D721Med (cell line): Measurements from ENCODE around the gene ZBTB26.
A peak's percentile ranks its signal among the peaks of the same experiment; 100 is the strongest.

ENCODE experiments used
- DNase-seq: peaks from one replicate; pipeline ENCODE4 v3.0.0; 2011; ENCODE audit warnings: low spot score; ENCODE audit not compliant: insufficient read length
- FAIRE-seq: peaks from 2 replicates; lab custom pipeline; 2011; peaks lifted over from hg19 to GRCh38; lab: Jason Lieb, UNC
- TF ChIP-seq, protein P1 (sequence below): IDR thresholded peaks from 2 replicates; pipeline ENCODE4 v1.5.1; 2012; ENCODE audit warnings: mild to moderate bottlenecking, control low read depth; ENCODE audit not compliant: insufficient read depth; ENCODE audit errors: missing control alignments

ZBTB26 gene, protein sequence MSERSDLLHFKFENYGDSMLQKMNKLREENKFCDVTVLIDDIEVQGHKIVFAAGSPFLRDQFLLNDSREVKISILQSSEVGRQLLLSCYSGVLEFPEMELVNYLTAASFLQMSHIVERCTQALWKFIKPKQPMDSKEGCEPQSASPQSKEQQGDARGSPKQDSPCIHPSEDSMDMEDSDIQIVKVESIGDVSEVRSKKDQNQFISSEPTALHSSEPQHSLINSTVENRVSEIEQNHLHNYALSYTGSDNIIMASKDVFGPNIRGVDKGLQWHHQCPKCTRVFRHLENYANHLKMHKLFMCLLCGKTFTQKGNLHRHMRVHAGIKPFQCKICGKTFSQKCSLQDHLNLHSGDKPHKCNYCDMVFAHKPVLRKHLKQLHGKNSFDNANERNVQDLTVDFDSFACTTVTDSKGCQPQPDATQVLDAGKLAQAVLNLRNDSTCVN

GRCh38 chr9:122931226-122932121 lies at the start of gene ZBTB26:
ZBTB26 (minus strand) TSS chr9:122931512; CDS start chr9:122919934, 11,578 bp downstream.
- FAIRE-seq (no peak), DNase-seq (peak; percentile 96)
- TF ChIP-seq, protein P1, sequence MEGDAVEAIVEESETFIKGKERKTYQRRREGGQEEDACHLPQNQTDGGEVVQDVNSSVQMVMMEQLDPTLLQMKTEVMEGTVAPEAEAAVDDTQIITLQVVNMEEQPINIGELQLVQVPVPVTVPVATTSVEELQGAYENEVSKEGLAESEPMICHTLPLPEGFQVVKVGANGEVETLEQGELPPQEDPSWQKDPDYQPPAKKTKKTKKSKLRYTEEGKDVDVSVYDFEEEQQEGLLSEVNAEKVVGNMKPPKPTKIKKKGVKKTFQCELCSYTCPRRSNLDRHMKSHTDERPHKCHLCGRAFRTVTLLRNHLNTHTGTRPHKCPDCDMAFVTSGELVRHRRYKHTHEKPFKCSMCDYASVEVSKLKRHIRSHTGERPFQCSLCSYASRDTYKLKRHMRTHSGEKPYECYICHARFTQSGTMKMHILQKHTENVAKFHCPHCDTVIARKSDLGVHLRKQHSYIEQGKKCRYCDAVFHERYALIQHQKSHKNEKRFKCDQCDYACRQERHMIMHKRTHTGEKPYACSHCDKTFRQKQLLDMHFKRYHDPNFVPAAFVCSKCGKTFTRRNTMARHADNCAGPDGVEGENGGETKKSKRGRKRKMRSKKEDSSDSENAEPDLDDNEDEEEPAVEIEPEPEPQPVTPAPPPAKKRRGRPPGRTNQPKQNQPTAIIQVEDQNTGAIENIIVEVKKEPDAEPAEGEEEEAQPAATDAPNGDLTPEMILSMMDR = no peak

- FAIRE-seq (no peak), DNase-seq (no peak)
- TF ChIP-seq, protein P1 = no peak
Observed at GRCh38 chr9:122978601-122979000, 47.3 kb upstream of the ZBTB26 start.

DNA sequence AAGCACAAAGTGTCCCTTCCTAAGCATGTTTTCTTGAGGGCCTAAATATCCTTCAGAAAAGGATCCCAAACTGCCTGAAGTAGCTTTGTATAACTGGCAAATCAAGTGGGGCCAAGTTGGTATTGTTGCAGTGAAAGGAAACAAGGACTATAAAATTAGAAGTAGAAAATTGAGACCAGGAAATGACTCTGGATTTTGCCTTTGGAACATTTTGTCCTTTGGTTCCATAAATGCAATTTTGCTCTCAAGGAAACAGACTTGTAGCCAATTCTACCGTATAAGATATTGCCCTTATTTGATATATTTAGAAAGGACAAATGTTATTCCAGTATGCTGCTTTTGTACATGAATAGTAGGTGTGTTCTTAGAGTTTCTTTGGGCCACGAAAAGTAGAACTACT lies 43.9 kb upstream of the ZBTB26 start:
- TF ChIP-seq, protein P1 = no peak

GRCh38 chr9:122961139-122961538 lies 29.8 kb upstream of the ZBTB26 start:
- DNase-seq (no peak), FAIRE-seq (no peak)
- TF ChIP-seq, protein P1 = no peak

More for the DNA sequence above, 43.9 kb upstream of the ZBTB26 start:
- DNase-seq (no peak), FAIRE-seq (no peak)

- DNase-seq (no peak), FAIRE-seq (no peak)
- TF ChIP-seq, protein P1 = no peak
Observed at GRCh38 chr9:122955961-122956360, 24.6 kb upstream of the ZBTB26 start.

GRCh38 chr9:122954253-122954691 lies 23.0 kb upstream of the ZBTB26 start:
- FAIRE-seq = no peak
- TF ChIP-seq, protein P1 = no peak
- no peak for DNase-seq
